Hepatocyte (in vitro differentiated cells): ENCODE data around the gene CYP1A2.

ENCODE experiments used
- EZH2 ChIP-seq: fragments of 200-600 bp; sonication (generic); IDR thresholded peaks from 2 replicates; pipeline ENCODE4 v1.6.1; 2016; ENCODE audit warnings: antibody characterized with exemption, mild to moderate bottlenecking, borderline replicate concordance
- TF ChIP-seq, protein P1 (sequence below): fragments of 200-600 bp; sonication (generic); IDR thresholded peaks from 2 replicates; pipeline ENCODE4 v1.5.1; 2016; ENCODE audit warnings: antibody characterized with exemption, mild to moderate bottlenecking; ENCODE audit not compliant: poor library complexity

DNA sequence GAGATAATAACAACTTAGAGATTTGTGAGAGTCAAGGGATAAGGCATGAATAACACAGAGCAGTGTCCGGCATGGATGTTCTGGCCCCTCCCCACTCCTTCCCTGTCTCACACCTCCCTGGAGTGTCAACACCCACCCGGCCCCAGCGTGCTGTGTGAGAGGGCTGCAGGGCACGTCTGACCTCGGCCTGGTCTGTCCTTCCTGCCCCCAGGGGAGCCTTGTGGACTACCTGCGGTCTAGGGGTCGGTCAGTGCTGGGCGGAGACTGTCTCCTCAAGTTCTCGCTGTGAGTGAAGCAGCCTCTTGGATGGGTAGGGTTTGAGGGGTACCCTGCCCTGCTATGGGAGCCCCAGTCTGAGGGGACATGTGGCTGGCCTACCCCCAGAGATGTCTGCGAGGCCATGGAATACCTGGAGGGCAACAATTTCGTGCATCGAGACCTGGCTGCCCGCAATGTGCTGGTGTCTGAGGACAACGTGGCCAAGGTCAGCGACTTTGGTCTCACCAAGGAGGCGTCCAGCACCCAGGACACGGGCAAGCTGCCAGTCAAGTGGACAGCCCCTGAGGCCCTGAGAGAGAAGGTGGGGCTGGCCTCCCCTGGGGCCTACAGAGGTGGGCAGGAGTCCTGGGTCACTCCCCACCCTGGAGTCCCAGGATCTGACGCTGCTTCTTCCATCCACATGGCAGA, 52.8 kb downstream of the CYP1A2 start:
- TF ChIP-seq, protein P1, sequence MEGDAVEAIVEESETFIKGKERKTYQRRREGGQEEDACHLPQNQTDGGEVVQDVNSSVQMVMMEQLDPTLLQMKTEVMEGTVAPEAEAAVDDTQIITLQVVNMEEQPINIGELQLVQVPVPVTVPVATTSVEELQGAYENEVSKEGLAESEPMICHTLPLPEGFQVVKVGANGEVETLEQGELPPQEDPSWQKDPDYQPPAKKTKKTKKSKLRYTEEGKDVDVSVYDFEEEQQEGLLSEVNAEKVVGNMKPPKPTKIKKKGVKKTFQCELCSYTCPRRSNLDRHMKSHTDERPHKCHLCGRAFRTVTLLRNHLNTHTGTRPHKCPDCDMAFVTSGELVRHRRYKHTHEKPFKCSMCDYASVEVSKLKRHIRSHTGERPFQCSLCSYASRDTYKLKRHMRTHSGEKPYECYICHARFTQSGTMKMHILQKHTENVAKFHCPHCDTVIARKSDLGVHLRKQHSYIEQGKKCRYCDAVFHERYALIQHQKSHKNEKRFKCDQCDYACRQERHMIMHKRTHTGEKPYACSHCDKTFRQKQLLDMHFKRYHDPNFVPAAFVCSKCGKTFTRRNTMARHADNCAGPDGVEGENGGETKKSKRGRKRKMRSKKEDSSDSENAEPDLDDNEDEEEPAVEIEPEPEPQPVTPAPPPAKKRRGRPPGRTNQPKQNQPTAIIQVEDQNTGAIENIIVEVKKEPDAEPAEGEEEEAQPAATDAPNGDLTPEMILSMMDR = no peak
- no peak for TF ChIP-seq EZH2
